SJCRH30 (cell line): Measurements from ENCODE around the gene COL11A2. TPM values are rescaled to one million over a fixed set of nuclear protein-coding genes. Genes with fewer than 3 reads are reported as not detected.

Experiments
- DNase-seq, 2 experiments: peaks; one replicate each; pipeline ENCODE4 v3.0.0-alpha.2; 2015 to 2020
- H3K27ac ChIP-seq: fragments of 250-450 bp; sonication (Bioruptor Pico); 2 replicates; pipeline ENCODE4 v1.5.1; 2020; ENCODE audit warnings: mild to moderate bottlenecking, moderate library complexity
- H3K27me3 ChIP-seq: fragments of 250-450 bp; sonication (Bioruptor Pico); 2 replicates; pipeline ENCODE4 v1.5.1; 2020; ENCODE audit warnings: mild to moderate bottlenecking, moderate library complexity
- H3K36me3 ChIP-seq: fragments of 250-450 bp; sonication (Bioruptor Pico); 2 replicates; pipeline ENCODE4 v1.5.1; 2020; ENCODE audit warnings: mild to moderate bottlenecking, moderate library complexity
- H3K4me1 ChIP-seq: fragments of 250-450 bp; sonication (Bioruptor Pico); 2 replicates; pipeline ENCODE4 v1.5.1; 2020; ENCODE audit warnings: mild to moderate bottlenecking, moderate library complexity
- H3K4me3 ChIP-seq: fragments of 250-450 bp; sonication (Bioruptor Pico); 2 replicates; pipeline ENCODE4 v1.5.1; 2020; ENCODE audit warnings: mild to moderate bottlenecking, moderate library complexity
- H3K9me3 ChIP-seq: fragments of 250-450 bp; sonication (Bioruptor Pico); replicated peaks from 2 replicates; pipeline ENCODE4 v1.5.1; 2020; ENCODE audit warnings: mild to moderate bottlenecking, moderate library complexity
- total RNA-seq: library from RNA; depleted of rRNA; stranded (reverse); fragments of >200 nt; shearing (Covaris generic); gene quantifications from 2 replicates; pipeline ENCODE4 v1.2.3, GENCODE V29; 2014

Gene COL11A2
- total RNA-seq, 1 experiment from 2014 or later: 3.8 TPM

DNA sequence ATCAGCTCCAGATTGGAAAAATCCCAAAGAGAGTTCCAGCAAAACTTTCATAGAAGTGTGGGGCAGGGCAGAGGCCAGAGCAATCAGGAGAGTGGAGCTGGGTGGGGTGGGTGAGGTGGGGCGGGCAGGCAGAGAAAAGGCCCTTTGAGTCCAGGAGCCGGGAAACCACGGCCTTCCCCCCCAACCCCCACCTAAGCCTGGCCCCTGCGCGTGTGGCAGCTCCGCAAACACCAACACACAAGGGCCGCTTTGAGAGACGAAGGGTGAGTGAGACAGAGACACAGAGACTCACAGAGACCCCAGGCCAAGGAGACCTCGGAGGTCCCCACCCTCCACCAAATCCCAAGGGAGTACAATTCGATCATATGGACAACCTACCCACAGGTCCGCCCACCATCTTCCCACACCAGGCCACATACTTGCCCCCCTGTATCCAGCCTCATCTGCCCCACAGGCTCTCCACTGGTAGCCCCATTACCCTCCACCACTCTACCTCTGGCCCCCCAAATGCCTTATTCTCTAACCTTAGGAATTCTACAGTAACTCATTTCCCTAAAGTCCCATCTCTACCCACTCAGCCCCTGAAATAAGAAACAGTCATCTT, 1.7 kb downstream of the COL11A2 start:
- DNase-seq: no peak
- no peak overlapping the region for H3K27ac ChIP-seq
- no peaks in the 10 kb centered on the region for H3K9me3 ChIP-seq
- no peak overlapping the region for H3K4me3 ChIP-seq
- H3K4me1 ChIP-seq: peaks cover 18% of the 10 kb centered on the region
- H3K27me3 ChIP-seq: no peaks in the 10 kb centered on the region
- peaks cover 14% of the 10 kb centered on the region for H3K36me3 ChIP-seq

DNA sequence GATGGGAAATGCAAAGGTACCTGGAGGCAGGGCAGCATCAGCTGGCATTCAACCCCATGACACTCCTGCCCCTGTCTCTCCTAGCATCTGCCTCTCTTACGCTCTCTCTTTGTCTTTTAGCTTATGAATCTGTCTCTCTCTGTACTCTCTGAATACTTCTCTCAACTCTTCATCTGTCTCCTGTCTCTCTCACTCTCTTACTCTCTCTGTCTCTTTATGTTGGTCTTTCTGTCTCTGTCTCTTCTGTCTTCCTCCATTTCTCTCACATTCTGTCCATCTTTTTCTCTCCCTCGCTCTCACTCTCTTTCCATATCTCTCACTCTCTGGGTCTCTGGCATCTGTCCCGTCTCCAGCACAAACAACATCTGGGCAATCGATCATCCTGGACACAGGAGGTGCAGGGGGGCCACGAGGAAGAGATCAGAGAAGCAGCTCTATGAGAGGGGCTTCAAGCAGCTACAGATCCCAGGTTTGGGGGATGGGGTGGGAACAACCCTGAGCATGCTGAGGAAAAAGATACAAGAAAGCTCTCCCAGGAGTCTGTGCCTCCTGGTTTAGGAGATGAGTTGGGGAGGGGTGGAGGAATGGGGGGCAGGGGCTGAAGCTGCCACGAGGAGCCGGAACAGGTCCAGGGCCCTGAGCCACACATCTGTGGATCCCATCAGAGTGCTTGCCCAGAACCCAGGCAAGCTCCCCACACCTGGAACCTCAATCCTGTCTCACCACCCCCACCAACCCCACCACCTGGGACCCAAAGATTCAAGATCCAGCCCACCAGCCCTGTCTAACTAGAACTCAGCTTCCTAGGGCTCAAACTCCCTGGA, 2.4 kb downstream of the COL11A2 start:
- Histone ChIP-seq H3K27me3 (no peaks in the 10 kb centered on the region), H3K4me1 (peaks cover 18% of the 10 kb centered on the region), H3K4me3 (no peak overlapping the region), H3K27ac (no peak overlapping the region), H3K36me3 (peaks cover 7% of the 10 kb centered on the region), H3K9me3 (no peaks in the 10 kb centered on the region)
- DNase-seq: no peak

DNA sequence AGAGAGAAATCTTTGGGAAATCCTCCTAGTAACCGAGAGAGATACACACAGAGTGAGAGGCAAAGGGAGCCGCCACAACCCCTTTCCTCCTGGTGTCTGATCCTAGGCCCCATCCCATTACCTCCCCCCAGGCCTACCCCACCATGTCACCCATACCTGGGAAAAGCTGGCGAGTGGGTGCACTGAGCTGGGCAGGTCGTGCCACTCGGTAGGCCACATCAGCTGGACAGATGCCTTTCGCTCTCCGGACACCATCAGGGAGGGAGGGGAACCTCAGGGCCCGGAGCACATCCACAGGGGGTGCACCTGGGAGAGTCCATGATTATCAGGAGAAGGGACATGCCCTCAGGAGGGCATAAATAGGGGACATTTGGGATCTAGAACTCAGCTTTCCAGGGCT, 3.1 kb downstream of the COL11A2 start:
- H3K27me3 ChIP-seq: no peaks in the 10 kb centered on the region
- no peaks in the 10 kb centered on the region for H3K9me3 ChIP-seq
- H3K4me1 ChIP-seq: peaks cover 18% of the 10 kb centered on the region
- peaks cover under 1% of the 10 kb centered on the region; the same call in 1 of the 2 replicates for H3K36me3 ChIP-seq
- H3K4me3 ChIP-seq: no peak overlapping the region
- DNase-seq: no peak
- no peak overlapping the region for H3K27ac ChIP-seq

DNA sequence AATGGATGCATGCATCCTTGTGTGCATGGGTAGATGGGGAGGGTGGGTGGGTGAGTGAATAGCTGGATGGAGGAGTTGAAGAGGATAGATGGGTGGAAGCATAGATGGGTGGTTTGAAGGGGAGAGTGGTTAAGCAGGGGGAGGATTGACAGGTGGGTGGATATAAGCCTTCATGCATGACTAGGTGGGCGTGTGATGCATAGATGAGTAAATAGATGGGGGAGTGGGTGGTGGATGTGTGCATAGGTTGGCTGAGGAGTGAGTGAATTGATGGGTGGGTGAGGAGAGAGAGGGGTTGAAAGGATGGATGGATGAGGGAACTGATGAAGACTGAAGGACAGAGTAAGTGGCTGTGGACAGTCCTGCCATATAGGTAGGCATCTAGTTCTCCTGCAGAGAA, 4.5 kb downstream of the COL11A2 start:
- peaks cover 19% of the 10 kb centered on the region for H3K4me1 ChIP-seq
- no peak overlapping the region for H3K27ac ChIP-seq
- no peaks in the 10 kb centered on the region; the same call in 1 of the 2 replicates for H3K9me3 ChIP-seq
- no peak for DNase-seq
- no peaks in the 10 kb centered on the region for H3K27me3 ChIP-seq
- no peaks in the 10 kb centered on the region for H3K36me3 ChIP-seq
- no peak overlapping the region for H3K4me3 ChIP-seq

DNA sequence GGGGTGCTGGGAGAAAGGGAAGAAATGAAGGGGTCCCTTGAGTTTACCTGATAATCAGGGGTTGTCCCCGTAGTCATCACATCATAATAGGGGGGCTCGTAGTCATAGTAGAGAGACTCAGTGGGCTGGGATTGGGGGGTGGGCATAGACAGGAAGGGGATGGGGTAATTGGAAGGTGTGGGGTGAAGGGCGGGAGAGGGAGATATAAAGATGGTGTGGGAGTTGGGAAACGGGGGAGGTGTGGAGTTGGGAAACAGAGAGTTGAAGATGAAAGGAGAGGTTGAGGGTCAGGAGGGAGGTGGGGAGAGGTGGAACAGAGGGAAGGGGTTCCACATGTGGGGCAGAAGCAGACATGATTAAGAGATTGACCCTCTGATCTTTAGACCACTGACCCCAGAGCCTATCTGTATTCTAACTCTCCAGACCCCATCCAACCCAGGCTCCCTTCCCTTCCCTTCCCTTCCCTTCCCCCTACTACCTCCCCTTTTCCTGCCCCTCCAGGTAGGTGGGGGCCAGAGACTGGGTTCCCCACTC, 6.5 kb downstream of the COL11A2 start:
- Histone ChIP-seq H3K4me3 (no peak overlapping the region), H3K27ac (no peak overlapping the region), H3K27me3 (no peaks in the 10 kb centered on the region), H3K9me3 (no peaks in the 10 kb centered on the region; the same call in 1 of the 2 replicates), H3K4me1 (peaks cover 2% of the 10 kb centered on the region; the same call in 1 of the 2 replicates), H3K36me3 (no peaks in the 10 kb centered on the region)
- DNase-seq: no peak

DNA sequence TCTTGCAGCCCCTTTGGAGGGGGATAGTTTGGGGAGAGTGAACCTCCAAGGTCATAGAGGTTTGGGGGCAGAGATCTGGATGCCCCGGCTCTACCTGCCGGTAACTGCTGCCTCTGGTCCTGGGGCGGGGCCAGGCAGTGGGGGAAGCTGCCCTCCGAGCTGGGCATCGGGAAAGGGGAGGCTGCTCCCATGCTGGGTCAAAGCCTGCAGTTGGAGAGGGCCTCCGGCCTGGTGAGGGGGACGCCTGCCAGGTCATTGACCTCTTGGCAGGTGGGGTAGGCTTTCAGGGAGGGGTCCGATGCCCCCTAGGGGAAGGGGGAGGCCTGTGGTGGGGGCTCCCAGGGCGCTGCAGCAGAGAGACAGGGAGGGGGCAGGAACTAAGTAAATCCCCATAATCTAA, 7.1 kb downstream of the COL11A2 start:
- no peaks in the 10 kb centered on the region for H3K27me3 ChIP-seq
- no peak for DNase-seq
- H3K4me3 ChIP-seq: no peak overlapping the region
- H3K9me3 ChIP-seq: no peaks in the 10 kb centered on the region; the same call in 1 of the 2 replicates
- no peaks in the 10 kb centered on the region for H3K36me3 ChIP-seq
- H3K4me1 ChIP-seq: 0 out of 2 replicates have a peak, but pooled peaks cover 2% of the 10 kb centered on the region
- H3K27ac ChIP-seq: no peak overlapping the region

DNA sequence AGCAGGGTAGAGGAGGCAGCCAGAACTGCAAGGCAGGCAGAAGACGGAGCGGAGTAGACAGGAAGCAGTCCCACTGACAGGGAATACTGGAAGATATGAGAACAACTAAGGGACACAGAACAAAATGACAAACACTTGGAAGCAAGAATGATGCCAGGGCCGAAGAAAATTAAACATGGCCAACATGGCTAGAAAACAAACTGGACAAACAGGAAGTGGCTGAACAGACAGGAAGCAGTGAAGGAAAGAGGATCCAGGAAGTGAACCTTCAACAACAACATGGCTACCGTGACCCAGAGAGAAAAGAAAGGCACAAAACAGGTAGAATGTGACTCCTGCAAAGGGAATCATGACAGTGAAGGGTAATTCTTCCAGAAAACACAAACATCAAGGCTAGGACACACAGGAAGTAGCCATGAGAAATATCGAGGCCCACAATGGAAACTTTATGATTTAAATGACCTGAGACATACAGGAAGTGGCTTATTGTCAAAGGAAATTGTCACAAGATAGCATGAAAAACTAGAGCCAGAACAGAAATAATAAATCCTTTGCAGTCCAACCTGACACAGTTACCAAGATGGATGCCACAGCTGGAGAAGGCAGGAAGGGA, 9.1 kb downstream of the COL11A2 start:
- no peak overlapping the region for H3K27ac ChIP-seq
- no peak for DNase-seq
- no peaks in the 10 kb centered on the region for H3K36me3 ChIP-seq
- H3K27me3 ChIP-seq: no peaks in the 10 kb centered on the region
- peaks cover 6% of the 10 kb centered on the region; the same call in 1 of the 2 replicates for H3K4me1 ChIP-seq
- no peaks in the 10 kb centered on the region; the same call in 1 of the 2 replicates for H3K9me3 ChIP-seq
- H3K4me3 ChIP-seq: no peak overlapping the region

DNA sequence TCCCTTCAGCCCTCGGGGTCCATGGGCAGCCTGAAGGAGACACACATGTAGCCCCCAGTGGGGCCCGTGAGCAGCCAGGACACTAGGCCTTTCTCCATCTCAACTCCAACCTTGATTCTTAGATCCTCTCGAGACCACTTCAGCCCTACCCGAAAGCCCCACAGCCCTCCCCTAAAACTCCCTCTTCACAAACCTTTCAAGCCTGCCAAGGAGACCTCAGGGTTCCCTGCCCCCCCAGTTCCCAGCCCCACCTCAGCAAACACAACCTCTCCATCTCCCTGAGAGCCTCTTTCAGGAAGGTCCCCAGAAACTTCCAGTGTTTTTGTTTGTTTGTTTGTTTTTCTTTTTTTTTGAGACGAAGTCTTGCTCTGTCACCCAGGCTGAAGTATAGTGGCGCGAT, 11.1 kb downstream of the COL11A2 start:
- H3K27me3 ChIP-seq: no peaks in the 10 kb centered on the region
- no peaks in the 10 kb centered on the region for H3K36me3 ChIP-seq
- H3K9me3 ChIP-seq: no peaks in the 10 kb centered on the region; the same call in 1 of the 2 replicates
- peaks cover 16% of the 10 kb centered on the region for H3K4me1 ChIP-seq
- no peak overlapping the region for H3K4me3 ChIP-seq
- no peak for DNase-seq
- no peak overlapping the region for H3K27ac ChIP-seq

DNA sequence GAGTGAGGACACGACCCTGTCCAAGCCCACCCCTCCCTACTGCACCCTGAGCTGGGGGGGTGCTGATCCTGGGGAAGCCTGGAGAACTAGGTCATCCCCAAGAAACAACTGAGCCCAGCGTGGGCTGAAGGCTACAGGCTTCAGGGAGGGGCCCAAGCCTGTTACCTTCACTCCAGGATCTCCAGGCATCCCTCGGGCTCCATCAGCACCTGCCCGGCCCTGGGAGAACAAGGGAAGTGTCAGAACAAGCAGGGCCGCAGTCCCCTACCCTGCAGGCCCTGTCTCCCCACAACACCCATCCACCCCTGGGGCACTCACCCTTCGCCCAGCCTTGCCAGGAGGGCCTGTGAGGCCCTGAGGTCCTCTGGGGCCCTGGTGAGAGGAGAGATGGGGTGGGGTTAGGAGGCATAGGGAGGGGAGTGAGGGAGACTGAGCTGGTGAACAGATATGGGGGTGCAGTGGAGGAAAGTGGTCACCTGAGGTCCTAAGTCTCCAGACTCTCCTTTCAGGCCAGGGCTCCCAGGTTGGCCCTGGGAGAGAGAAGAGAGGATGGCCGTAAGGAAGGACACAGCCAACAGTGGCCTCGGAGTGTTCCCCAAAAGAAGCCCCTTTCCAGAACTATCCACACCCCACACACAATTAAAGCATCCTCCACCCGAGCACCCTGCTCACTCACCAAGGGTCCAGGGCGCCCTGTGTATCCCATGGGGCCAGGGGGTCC, 13.4 kb downstream of the COL11A2 start:
- Histone ChIP-seq H3K4me1 (peaks cover 16% of the 10 kb centered on the region), H3K4me3 (no peak overlapping the region), H3K36me3 (no peaks in the 10 kb centered on the region), H3K27ac (no peak overlapping the region), H3K9me3 (no peaks in the 10 kb centered on the region; the same call in 1 of the 2 replicates), H3K27me3 (no peaks in the 10 kb centered on the region)
- no peak for DNase-seq

DNA sequence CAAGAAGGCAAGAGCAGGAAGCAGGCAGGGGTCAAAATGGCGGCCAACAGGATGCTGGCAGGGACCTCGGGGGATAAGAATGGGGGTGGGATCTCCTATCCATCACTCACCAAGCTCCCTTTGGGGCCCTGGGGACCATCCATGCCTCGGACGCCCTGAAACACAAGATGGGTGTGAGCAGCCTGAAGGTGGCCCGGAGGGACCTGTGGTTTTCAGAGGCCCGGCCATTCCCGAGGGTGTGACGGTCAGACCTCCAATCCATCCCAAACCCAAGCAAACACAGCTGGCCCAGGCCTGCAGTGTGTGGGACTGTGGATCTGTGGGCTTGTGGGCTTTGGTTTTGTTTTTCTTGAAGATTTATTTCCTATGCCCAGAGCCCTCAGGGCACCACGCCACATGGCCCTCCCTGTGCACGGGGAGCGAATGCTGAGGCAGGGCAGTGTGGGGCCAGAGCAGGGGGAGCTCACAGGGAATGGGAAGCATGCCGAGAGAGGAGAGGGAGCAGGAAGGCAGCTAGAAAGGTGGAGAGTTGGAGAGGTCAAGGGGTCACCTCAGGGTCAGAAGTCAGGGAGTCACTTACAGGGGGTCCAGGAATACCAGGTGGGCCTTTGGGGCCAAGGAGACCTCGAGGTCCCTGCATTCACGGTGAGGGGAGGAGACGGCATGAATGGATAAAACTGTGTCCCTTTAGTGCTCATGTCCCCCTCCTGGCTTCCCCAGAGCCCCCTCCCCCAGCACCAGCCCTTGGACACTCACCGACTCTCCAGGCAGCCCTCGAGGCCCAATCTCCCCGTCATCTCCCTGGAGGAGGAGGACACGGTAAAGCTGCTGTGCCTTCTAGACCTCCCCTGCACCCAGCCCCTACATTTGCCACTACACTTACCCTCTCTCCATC, 14.5 kb downstream of the COL11A2 start:
- H3K9me3 ChIP-seq: no peaks in the 10 kb centered on the region
- H3K4me3 ChIP-seq: peak overlapping the region; percentile 12; the same call in 1 of the 2 replicates
- H3K27me3 ChIP-seq: no peaks in the 10 kb centered on the region
- peak overlapping the region; percentile 26 for H3K27ac ChIP-seq
- DNase-seq: peak; percentile 88 to 90
- peaks cover 14% of the 10 kb centered on the region for H3K4me1 ChIP-seq
- no peaks in the 10 kb centered on the region for H3K36me3 ChIP-seq

DNA sequence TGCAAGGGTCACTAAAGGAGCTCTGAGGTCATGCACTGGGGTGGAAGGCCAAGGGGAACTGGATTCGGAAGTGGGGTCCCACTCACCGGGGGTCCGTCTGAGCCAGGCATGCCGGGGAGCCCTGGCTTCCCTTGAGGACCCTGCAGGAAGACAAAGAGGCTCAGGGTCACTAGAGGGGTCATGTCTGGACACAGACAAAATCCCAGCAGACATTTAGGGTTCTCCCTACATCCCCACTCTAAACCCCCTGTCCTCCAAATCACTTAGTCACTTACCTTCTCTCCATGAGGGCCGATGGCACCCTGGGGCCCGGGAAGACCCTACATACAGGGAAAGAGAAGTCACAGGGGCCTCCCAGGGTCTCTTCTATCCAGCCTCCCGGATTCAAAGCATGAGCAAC, 15.4 kb downstream of the COL11A2 start:
- DNase-seq: no peak
- no peaks in the 10 kb centered on the region for H3K27me3 ChIP-seq
- no peak overlapping the region for H3K4me3 ChIP-seq
- no peaks in the 10 kb centered on the region for H3K9me3 ChIP-seq
- H3K4me1 ChIP-seq: peaks cover 14% of the 10 kb centered on the region
- no peak overlapping the region; the same call in 1 of the 2 replicates for H3K27ac ChIP-seq
- H3K36me3 ChIP-seq: no peaks in the 10 kb centered on the region

DNA sequence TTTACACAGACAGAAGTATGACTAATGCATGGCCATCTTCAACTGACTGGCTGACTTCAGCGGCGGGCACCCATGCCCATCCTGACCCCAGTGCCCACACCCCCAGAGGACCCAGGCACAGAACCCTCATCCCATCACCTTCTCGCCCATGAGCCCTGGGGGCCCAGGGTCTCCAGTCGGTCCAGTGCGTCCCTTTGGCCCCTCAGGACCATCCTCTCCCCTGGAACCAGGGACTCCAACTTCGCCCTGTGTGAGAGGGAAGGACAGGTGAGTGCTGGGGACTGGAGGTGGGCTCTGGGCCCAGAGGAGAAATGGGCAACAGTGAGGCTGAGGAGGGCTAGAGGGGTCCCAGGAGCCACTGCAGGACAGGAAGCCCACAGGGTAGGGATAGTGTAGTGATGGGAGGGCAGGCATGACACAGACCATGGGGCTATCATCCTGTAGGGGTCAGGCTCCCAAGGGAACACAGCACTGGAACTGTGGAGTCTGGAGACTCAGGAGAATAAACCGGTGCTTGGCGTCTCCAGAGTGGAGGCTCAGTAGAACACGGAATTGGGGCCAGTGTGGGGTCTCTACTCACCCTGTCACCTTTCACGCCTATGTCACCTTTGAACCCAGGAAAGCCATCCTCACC, 16.7 kb downstream of the COL11A2 start:
- H3K4me1 ChIP-seq: peaks cover 14% of the 10 kb centered on the region
- no peaks in the 10 kb centered on the region for H3K36me3 ChIP-seq
- DNase-seq: no peak
- no peaks in the 10 kb centered on the region for H3K9me3 ChIP-seq
- H3K27ac ChIP-seq: no peak overlapping the region
- no peaks in the 10 kb centered on the region for H3K27me3 ChIP-seq
- H3K4me3 ChIP-seq: no peak overlapping the region

DNA sequence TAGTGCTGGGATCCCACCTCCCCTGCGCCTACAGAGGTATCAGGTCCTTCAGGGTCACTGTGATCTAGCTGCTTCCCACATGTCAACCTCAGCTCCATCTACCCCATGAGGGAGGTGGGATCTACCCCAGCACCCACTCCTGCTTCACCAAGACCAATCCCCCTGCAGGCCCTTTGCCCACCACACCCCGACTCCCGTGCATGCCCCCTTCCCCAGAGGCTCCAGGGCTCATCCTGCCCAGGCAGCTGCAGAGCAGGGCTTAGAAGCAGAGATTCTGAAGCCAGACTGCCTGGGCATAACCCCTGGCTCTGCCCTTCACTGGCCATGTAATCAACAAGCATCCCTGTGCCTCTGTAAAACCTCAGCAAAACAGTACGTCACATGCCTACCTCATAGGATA, 17.5 kb downstream of the COL11A2 start:
- no peaks in the 10 kb centered on the region for H3K9me3 ChIP-seq
- H3K27ac ChIP-seq: no peak overlapping the region
- DNase-seq: no peak
- H3K4me1 ChIP-seq: peaks cover 14% of the 10 kb centered on the region
- H3K27me3 ChIP-seq: no peaks in the 10 kb centered on the region
- H3K4me3 ChIP-seq: no peak overlapping the region
- H3K36me3 ChIP-seq: no peaks in the 10 kb centered on the region
